ENCODE measurements around the gene RBM34.

DNA sequence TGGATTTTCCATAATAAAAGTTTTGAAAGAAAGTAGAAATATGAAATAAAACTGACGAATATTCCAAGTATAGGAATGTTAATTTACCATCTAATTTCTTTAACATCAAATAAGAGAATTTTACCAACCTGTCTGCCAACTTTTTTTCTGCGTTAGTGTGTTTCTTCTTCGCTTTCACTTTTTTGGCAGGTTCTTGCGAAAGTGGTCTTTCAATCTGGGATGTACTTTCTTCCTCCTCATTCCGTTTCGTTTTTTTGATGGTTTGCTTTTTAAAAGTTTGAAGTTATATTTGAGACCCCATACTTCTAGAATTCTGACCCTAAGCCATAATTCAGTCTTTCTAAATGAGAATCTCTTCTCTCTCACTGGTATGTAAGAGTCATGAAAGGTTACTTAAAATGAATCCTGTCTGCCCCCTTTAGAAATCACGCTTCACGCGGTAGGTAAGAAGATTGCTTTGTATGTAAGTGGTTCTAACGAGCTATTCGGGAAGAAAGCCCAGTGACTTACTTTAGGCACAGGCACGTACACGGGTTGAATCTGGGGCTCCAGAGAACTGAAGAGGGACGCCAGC is 580 bp downstream of the RBM34 start:
- TF ChIP-seq, protein P1, sequence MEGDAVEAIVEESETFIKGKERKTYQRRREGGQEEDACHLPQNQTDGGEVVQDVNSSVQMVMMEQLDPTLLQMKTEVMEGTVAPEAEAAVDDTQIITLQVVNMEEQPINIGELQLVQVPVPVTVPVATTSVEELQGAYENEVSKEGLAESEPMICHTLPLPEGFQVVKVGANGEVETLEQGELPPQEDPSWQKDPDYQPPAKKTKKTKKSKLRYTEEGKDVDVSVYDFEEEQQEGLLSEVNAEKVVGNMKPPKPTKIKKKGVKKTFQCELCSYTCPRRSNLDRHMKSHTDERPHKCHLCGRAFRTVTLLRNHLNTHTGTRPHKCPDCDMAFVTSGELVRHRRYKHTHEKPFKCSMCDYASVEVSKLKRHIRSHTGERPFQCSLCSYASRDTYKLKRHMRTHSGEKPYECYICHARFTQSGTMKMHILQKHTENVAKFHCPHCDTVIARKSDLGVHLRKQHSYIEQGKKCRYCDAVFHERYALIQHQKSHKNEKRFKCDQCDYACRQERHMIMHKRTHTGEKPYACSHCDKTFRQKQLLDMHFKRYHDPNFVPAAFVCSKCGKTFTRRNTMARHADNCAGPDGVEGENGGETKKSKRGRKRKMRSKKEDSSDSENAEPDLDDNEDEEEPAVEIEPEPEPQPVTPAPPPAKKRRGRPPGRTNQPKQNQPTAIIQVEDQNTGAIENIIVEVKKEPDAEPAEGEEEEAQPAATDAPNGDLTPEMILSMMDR (conservative IDR thresholded peaks at IDR 0.05; ENCODE audit: low read length), result no peak; the same call in 1 of the 2 replicates
- TF ChIP-seq EZH2phosphoT487 (IDR thresholded peaks at IDR 0.05; ENCODE audit: borderline replicate concordance, low read depth, low read length), result no peak

Data from OCI-LY7 (cell line).